T-helper 2 cell treated with Interferon-gamma antibody and Interleukin-4, amounts not matched to agents 100 ng/mL and 5 ng/mL, for 36 hours (primary cell): ENCODE results near the gene BCR. TPM values are rescaled to one million over a fixed set of nuclear protein-coding genes. Genes with fewer than 3 reads are reported as not detected.

ENCODE experiments used
- intact Hi-C: fragments of 100-400 bp; cut with micrococcal nuclease; formaldehyde crosslinking; loops from one replicate; pipeline ENCODE4 v1.15.1; 2023
- total RNA-seq: library from RNA; stranded (reverse); gene quantifications from 2 replicates; pipeline ENCODE4 v1.2.3, GENCODE V29; 2022

Gene BCR
- total RNA-seq, 1 donor from 2014 or later, result 51.6 TPM

DNA sequence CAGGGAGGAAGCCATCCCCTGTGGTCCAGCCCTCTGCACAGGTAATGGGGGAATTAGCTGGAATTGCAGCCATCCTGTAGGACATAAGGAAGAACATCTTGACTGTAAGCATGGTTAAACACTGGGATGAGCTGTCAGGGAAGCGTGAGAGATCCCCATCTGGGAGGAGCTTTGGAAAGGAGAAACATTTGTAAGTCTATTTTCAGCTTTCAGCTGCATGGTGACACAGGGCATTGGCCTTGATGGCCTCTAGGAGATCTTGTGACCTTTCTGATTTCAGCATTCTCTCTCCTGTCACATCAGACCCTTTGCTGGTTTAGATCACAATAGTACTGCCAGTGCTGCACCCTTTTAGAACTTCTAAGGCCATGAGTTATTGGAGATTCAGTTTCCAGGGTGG is 47.1 kb downstream of the BCR start:
- intact Hi-C loops, result no loop called here

- intact Hi-C loops, result no loop called here
Measured at GRCh38 chr22:23228503-23228902, 48.2 kb downstream of the BCR start.

DNA sequence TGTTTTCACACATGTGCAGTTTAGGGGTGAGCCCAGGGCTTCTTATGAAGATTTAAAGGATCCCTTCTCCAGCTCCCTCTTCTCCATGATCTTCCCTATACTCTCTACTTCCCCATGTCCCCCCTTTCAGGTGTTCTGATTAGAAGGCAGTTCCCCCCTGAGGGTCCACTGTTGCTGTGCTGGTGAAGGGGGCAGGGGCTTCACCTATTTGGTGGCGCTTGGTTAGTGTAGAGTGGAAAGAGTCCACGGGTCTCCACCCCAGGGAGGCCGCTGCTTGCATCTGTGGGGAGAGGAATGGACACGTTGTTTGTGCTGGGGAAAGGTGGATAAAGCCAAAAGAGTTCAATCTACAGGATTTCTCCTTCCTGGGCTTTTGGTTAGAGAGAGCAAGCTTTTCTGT is 49.3 kb downstream of the BCR start:
- intact Hi-C loops, result no loop called here

DNA sequence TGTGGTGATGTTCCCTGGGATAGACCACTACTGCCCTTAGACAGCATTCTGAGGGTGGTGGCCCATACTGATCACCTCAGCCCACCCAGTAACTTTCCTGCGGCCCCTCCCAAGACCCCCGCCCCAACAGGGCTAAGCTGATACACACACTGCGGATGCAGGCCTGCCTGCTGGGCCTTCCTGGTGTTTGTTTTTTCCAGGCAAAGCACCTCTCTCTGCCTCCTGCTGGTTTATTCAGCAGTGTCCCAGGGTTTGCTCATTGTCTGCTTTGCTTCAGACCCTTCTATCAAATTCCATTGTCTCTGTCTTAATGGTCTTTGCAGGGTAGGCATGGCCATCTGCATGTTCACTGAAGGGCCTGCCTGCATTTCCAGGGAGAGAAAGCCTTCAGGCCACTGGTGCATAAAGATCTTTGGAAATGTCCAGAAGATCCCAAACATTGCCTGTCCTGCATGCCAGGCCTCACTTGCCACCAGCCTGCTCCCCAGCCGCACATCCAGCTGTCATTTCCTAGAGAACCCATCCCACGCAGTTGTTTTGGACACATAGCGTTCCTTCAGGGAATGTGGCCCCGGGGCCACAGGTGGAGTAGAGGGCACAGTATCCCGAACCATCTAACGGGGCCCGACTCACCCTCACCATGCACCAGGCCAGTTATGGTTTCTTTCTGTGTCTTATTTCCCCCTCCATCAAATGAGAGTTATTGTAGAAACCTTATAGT is 50.2 kb downstream of the BCR start:
- intact Hi-C loops, result no loop called here

- intact Hi-C loops, result no loop called here
Measured at GRCh38 chr22:23231471-23232093, 51.3 kb downstream of the BCR start.

- intact Hi-C loops, result no loop called here
Measured at GRCh38 chr22:23232094-23232905, 52.0 kb downstream of the BCR start.

- intact Hi-C loops, result no loop called here
Measured at GRCh38 chr22:23233084-23233531, 52.8 kb downstream of the BCR start.

DNA sequence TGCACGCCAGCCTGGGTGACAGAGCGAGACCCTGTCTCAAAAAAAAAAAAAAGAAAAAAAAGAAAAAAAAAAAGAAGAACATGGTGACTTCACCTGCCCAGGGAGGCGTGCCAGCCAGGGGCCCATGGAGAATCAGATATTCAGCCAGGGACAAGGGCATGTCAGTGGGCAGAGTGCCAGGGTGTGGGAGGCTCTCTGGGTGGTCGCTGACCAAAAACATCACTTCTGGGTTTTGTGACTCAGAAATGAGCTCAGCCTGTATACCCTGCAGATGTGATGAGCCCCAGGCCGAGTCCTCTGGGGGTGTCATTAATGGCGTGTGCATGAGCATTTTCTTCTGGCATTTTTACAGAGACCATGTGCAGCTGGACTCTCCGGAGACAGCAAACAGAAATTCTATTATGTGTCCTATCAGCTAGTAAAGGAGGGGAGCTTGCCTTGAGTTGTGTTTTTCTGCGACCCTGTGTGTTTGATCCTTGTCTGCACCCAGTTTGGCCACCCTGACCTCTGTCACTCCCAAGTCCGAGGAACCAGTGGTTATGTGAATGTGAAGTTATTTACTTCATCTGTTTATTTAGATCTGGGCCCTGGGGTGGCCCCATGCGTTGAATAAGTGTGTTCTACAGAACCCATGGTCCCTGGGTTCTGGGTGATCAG is 53.6 kb downstream of the BCR start:
- intact Hi-C loops, result no loop called here

- intact Hi-C loops, result no loop called here
Measured at GRCh38 chr22:23234409-23235161, 54.3 kb downstream of the BCR start.

DNA sequence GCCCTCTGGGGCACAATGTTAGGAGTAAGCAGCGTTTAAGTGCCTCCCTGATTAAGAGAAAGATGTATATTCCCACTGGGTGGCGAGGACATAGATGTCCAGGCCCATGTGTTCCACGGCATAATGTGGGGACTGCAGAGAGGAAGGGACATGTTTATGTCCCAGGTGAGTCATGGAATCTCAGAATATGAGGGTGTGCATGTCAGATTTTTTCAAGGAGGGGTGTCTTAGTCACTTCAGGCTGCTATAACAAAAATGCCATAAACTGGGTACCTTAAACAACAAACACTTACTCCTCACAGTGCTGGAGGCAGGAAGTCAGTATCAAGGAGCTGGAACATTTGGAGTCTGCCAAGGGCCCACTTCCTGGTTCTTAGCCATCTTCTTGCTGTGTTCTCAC is 55.1 kb downstream of the BCR start:
- intact Hi-C loops, result no loop called here

DNA sequence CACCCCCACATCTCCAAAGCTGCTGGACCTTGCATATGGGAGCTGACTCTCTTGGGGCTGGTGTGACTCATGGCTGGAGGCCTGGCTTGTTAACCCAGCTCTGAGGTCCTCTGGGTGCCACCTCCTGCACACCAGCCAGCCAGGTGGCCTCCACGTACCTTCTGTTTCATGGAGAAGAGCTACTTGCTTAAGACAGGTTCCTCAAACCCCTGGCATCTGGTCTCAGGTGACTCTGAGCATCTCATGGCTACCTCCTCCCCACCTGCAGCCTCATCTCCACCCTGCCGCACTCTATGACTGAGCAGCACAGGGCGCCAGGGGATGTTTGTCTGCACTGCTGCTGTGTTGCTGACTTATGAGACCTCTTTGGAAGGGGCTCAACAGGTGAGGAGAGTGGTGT is 55.7 kb downstream of the BCR start:
- intact Hi-C loops, result no loop called here

- intact Hi-C loops, result no loop called here
Measured at GRCh38 chr22:23236440-23237184, 56.3 kb downstream of the BCR start.

GRCh38 chr22:23237201-23237798 is 57.0 kb downstream of the BCR start:
- intact Hi-C loops, result no loop called here

DNA sequence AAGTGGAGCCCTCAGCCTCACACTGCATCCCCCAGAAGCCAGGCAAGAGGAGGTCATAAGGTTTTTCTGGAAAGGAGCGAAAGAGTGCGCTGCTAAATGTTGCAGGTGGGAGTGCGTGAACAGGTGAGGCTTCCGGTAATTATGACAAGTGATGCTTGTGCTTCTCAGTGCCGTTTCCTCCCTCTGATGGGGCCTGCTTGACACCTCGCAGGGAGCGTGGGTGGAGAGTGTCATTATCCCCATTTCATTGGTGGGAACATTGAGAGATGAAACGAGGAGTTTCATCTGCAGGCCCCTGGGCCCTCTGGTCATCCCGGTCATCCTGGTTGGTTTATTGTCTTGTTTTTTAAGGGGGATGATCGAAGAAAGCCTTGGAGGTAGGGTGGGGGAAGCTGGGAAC is 57.5 kb downstream of the BCR start:
- intact Hi-C loops, result no loop called here

GRCh38 chr22:23238707-23239106 is 58.4 kb downstream of the BCR start:
- intact Hi-C loops, result no loop called here

DNA sequence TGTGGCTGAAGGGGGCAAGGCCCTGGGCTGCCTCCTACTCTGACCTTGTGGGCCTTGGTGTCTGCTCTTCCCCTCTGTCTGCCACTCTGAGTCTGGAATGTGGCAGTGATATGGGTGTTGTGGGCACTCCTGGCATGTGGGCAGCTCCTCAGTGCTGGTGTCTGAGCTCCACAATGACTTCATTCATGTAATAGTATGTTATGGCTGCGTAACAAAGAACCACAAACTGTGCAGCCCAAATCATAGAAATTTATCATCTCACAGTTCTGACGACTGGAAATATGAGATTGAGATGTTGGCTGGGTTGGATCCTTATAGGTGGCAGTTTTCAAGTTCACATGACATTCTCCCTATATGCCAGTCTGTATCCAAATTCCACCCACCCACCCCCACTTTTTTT is 59.1 kb downstream of the BCR start:
- intact Hi-C loops, result no loop called here

- intact Hi-C loops, result loop anchor here (5.0 kb wide), 1 partner anchor 59 kb away; the partner anchor contains the start of gene BCR
Measured at GRCh38 chr22:23240639-23241389, 60.5 kb downstream of the BCR start.

- intact Hi-C loops, result loop anchor here (5.0 kb wide), 1 partner anchor 60 kb away; the partner anchor contains the start of gene BCR
Measured at GRCh38 chr22:23241562-23242472, 61.5 kb downstream of the BCR start.
